Measurements from ENCODE around the gene AGR3.
A peak's percentile ranks its signal among the peaks of the same experiment; 100 is the strongest.

The AGR3 gene

DNA sequence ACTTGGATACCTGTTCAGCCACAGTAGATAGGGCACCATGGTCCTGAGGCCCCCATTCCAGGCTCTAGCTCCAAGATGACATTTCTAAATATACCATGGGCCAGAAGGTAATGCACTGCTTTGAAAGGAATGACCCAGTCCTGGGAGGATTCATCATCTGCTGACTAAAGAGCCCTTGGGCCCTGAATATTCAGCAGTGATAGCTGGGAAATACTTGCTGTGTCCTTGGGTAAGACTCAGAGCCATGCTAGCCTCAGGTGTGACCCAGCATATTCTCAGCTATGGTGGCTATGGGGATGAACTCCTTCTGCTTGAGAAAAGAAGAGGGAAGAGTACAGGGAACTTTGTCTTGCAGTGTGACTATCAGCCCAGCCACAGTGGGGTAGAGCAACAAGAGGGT, 55.7 kb downstream of the AGR3 start:
- FAIRE-seq = no peak

DNA sequence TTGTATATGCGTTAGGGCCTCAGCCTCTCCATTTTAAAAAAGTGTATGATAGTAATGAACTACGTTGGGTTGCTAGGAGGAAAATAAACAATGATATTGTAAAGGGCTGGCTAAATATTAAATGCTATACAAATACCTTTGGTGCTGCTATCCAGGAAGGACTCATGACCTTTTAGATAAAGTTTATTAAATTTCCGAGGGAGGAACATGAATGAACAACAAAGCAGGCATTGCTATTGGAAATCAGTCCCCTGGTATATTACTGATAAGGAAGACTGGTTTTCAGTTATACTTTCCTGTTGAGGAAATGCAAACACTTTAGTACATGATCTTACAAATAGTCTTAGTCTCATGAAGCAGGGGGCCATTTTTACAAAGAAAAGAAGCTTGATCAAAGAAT, 59.8 kb downstream of the AGR3 start:
- FAIRE-seq = no peak

DNA sequence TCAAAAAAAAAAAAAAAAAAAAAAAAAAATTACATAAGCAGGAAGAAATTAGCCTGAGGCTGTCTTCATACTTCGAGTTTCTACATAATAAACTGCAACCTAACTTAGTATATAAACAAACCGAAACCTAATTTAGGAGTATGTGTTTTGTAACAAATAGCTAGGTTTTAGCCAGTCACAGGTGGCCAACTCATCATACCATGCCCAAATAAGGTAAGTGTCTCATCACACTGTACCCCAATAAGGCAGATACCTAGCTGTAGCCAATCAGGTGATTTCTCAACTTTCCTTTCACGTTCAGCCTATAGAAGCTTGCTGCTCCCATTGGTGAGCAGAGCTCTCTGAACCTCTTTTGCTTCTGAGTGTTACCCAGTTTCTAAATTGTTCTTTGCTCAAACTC, 63.1 kb downstream of the AGR3 start:
- no peak for FAIRE-seq

DNA sequence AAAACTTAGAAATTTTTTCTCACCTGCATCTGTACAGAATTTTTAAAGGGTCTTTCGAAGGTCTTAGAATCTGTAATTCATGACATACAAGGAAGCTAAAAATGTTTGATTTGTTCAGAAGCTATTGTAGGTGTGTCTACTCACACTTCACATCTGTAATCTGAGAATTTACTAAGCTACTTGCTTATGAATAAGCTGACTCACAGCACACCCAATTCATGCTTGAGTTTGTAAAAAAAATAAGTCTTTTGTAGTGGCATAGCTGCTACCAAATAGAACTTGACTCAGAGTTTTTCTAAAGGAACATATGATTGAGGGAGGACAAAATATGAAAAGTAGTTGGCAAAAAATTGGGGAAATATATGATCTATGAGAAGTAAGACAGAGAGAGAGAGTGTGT, 64.2 kb downstream of the AGR3 start:
- no peak for FAIRE-seq

DNA sequence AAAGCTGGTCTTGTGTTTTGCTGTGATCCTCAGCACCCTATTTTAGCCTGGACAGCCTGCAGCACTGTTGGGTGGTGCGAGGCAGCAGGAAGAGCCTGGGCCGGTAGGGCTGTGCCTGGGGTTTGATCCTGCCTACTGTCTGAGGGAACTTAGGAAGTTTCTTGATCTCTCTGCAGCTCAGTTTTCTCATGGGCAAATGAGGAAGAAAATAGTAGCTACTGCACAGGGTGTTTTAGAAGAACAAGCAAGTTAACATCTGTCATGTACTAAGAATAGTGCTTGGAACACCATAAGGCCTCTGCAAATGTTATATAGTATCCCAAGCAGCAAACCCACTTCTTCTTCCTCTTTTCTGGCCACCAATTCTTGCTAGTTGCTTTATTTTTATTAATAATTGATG, 65.0 kb downstream of the AGR3 start:
- FAIRE-seq = no peak

DNA sequence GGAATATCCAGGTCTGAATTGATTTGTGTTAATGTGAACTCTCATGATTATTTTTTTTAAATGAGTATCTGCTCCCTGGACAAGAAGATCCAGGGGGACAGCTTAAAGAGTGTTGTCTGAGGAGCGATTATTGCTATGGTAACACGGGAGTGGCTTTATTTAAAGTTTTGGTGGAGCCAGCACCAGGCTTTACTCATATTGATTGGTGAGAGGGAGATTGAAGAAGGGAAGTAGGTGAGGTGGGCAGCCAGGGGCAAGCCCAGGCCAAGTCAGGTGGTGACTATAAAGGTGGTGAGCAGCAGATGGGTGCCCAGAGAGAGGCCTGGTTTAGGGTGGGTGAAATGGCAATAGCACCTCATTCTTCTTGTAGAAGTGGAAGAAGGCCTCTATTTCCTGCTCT, 66.8 kb downstream of the AGR3 start:
- FAIRE-seq = no peak

DNA sequence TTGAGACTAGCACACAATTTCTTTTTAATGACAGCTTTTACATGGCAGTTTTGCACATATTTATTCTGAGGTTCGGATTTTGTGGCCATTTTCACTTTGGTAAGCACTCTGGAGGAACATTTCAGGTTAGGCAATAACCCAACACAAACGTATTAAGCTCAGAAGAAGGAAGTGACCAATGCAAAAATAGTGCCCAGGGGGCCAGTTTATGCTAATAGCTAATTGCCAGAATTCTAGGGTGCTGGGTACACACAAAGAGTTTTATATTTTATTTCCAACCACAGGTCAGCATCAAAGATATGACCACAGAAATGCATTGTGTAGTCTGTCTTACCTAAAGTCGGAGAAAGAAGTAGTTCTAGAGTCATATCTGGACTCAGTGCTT, 68.6 kb downstream of the AGR3 start:
- no peak for FAIRE-seq

DNA sequence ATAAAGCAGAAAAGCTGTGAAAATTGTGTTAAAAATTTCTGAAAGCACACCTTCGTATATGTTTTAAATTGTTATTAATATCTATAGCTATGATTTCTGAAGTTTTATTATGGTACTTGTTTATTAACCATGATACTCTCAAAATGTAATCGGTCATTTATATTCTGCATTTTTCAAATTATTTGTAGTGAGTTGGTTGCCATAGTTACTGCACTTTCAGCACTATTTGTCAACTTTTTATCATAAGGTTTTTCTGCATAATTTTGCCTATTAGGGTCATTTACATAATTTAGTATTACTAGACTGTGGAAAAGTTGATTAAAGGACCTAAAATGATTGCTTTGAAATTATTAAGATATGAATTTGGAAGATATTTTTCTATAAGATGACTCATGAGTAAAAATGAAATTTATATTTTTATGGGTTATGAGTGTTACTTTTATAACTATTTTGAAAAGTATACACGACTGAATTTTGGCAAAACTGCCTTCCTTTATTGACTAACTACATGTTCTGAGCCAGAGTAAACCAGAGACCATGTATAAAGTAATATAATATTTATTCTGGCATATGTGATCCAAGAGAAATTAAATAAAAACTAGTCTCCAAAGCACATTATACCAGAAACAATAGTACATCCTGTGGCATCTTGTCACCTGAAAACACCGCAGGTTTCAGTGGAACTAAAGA, 69.1 kb downstream of the AGR3 start:
- FAIRE-seq = peak; percentile 12

DNA sequence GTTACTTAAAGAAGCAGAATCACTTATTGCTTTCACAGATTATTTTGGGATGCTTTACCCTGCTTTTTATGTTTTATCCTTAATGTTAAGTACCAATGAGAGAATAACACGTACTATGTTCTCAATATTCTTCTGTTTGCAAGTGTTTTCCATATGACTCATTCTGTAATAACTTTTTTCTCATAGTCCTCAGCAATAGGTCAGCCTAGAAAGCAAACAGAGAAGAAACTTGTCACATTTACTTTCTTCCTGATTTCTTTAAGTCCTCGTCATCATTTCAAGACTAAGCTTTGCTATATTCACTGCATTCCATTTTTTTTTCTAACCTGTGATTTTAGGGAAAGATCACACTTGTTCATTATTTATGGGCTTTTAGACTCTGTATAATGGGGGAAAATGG, 70.2 kb downstream of the AGR3 start:
- FAIRE-seq = no peak

DNA sequence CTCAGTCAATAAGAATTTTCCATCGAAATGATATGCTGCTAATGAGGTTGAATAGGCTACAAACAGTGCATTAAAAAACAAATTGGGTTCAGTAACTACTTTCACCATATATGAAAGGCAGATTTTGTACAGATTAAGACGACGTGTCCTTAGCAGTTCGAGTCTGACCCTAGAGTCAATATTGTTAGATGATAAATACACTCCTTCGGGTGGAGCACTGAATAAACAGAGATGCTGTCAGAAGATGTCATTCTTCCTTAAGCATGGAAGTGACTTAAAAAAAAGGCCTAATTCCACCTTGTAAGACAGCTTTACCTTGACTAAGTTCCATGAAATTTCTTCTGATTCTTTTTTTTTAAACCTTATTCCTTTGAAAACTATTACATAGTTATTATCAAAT, 71.2 kb downstream of the AGR3 start:
- FAIRE-seq = no peak

DNA sequence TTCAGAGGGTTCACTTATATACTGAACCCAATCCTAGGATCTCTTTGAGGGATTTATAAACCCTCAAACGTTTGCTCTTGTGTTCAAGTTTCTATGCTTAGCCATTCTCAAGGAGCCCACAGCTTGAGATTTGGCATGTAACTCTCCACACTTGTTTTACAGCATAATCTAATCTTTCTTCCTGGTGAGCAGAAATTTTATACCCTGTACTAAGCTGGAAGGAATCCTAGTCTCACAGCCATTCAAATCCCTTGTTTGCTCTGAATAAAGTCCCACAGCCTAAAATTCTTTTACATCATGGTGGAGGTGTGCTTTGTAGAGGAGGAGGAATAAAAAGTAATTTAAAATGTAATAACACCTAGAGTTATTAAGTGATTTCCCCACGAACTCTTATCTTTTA, 71.7 kb downstream of the AGR3 start:
- no peak for FAIRE-seq

Measured in endometrium (tissue), 2 donors.